IPS DF 4.7 (cell line): ENCODE results near the gene MYOD1.

ENCODE experiments used
- DNase-seq: peaks from one replicate; pipeline ENCODE4 v3.0.0-alpha.2; 2013; ENCODE audit warnings: low spot score; ENCODE audit errors: extremely low read depth

Gene MYOD1

DNA sequence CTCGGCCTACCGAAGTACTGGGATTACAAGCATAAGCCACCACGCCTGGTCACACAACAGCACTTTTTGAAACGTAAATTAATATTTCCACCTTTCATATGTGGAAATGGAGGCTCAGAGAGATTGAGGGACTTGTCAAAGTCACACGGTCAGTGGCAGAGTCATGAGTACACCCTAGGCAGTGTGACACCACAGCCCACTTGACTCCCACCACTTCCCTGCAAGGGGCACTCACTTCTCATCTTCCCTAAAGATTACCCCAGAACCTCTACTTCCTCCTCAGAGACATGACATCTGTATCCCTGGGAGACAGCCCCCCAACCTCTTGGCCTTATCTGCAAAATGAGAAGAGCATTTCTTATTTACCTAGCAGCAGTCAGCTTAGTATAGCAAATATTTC, 16.5 kb upstream of the MYOD1 start:
- no peak for DNase-seq

- DNase-seq: no peak
These were observed 15.4 kb upstream of the MYOD1 start for GRCh38 chr11:17703951-17704350.

GRCh38 chr11:17707830-17708229, 11.5 kb upstream of the MYOD1 start:
- DNase-seq: no peak

- no peak for DNase-seq
These were observed 7.5 kb upstream of the MYOD1 start for GRCh38 chr11:17711836-17712235.

DNA sequence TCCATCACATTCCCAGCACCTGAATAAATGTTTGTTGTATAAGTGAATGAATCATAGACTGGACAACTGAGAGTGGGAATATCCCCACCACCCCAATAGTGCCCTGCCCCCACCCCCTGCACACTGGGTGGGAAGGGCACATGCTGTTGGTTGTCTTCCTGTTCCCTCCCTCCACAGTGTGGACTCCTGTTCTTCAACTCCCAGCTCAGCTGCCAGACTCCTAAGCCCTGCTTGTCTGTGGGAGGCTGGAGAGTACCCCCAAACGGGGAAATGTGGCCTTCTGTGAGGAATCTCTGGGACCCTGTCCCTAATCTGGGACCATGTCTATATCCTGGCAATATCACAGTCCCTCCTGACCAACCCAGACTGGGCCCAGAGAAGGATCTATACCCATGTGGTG, 5.5 kb upstream of the MYOD1 start:
- no peak for DNase-seq

DNA sequence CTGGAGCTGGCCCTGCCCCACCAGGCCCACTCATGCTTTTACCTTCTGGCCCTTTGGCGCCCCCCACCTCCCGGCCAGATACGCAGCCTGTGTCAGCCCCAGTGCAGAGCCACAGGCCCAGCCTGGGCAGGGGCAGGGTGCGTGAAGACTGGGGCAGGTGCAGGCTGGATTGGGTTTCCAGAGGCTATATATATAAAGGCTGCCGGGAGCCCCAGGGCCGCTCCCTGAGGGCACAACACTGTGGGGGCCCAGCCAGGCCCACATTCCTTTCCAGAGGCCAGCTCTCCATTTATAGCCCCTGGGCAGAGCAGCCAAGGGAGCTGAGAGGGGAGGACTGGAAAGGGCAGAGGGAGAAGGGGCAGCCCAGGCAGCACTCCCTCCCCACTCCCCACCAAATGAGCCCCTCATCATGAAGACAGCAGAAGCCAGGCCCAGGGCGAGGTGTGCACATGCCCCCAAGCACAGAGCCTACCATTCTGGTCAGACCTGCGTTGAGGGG, 5.0 kb upstream of the MYOD1 start:
- no peak for DNase-seq

DNA sequence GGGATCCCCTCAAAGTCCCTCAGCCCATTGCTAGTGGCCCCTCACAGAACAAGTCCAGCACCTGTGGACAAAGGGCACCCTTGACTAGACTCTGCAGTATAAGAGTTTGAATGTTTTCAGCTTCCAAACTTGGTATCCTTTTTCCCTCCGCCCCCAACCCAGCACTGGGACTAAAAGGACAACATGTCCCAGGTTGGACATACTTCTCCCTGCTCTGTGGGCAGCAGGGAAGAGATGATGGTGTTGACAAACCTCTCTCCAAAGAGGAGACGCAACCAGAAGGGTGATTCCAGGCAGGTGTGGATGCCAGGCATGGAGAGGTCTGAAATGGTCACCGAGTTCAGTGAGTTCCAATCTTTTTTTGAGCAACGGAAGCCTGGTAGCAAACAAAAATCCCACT, 4.5 kb upstream of the MYOD1 start:
- DNase-seq: no peak

- DNase-seq: no peak
These were observed 2.6 kb upstream of the MYOD1 start for GRCh38 chr11:17716807-17717206.

DNA sequence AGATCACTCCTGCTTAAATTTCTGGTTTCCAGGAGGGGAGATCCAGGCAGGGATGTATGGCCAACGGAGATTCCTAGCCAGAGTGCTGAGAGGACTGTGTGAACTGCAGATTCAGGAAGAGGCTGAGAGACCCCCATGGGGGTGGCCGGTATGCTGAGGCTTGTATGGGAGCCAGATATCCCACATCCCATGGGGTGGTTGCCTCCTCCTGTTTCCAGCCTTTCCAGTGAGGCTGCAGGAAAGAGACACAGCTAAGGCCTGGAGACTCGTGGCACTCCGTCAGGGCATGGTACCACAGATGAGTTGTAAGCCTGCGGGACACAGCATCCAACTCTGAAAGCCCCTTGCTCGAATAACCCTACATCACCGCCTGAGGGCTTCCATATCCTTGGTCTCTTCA, 1.4 kb upstream of the MYOD1 start:
- no peak for DNase-seq

- DNase-seq: no peak
These were observed 835 bp upstream of the MYOD1 start for GRCh38 chr11:17718510-17718962.

GRCh38 chr11:17719938-17720795, 796 bp downstream of the MYOD1 start:
- DNase-seq: no peak

GRCh38 chr11:17720796-17721171, 1.4 kb downstream of the MYOD1 start:
- no peak for DNase-seq

DNA sequence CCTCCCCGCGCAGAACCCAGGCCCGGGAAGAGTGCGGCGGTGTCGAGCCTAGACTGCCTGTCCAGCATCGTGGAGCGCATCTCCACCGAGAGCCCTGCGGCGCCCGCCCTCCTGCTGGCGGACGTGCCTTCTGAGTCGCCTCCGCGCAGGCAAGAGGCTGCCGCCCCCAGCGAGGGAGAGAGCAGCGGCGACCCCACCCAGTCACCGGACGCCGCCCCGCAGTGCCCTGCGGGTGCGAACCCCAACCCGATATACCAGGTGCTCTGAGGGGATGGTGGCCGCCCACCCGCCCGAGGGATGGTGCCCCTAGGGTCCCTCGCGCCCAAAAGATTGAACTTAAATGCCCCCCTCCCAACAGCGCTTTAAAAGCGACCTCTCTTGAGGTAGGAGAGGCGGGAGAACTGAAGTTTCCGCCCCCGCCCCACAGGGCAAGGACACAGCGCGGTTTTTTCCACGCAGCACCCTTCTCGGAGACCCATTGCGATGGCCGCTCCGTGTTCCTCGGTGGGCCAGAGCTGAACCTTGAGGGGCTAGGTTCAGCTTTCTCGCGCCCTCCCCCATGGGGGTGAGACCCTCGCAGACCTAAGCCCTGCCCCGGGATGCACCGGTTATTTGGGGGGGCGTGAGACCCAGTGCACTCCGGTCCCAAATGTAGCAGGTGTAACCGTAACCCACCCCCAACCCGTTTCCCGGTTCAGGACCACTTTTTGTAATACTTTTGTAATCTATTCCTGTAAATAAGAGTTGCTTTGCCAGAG, 2.0 kb downstream of the MYOD1 start:
- DNase-seq: no peak

DNA sequence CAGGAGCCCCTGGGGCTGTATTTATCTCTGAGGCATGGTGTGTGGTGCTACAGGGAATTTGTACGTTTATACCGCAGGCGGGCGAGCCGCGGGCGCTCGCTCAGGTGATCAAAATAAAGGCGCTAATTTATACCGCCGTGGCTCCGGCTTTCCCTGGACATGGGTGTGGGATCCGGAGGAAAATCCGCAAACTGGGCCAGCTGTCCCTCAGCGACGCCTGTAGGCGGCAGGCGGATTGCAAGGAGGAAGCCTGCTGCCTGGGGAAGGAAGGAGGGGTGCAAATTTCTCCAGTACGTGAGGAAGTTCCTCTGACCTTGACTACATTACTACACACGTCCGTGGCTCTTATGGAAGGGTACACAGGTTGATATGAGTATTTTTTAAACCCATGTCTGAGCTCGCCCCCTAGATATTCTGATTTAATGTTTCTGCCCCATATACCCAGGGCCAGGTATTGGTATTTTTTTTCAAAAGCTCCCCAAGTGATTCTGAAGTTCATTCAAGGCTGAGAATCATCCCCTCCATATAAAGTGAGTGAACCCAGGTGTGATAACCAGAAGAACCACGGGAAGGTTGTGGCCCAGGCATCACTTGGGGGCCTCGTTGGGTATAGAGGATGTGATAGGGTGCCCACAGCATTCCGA, 2.8 kb downstream of the MYOD1 start:
- DNase-seq: no peak

DNA sequence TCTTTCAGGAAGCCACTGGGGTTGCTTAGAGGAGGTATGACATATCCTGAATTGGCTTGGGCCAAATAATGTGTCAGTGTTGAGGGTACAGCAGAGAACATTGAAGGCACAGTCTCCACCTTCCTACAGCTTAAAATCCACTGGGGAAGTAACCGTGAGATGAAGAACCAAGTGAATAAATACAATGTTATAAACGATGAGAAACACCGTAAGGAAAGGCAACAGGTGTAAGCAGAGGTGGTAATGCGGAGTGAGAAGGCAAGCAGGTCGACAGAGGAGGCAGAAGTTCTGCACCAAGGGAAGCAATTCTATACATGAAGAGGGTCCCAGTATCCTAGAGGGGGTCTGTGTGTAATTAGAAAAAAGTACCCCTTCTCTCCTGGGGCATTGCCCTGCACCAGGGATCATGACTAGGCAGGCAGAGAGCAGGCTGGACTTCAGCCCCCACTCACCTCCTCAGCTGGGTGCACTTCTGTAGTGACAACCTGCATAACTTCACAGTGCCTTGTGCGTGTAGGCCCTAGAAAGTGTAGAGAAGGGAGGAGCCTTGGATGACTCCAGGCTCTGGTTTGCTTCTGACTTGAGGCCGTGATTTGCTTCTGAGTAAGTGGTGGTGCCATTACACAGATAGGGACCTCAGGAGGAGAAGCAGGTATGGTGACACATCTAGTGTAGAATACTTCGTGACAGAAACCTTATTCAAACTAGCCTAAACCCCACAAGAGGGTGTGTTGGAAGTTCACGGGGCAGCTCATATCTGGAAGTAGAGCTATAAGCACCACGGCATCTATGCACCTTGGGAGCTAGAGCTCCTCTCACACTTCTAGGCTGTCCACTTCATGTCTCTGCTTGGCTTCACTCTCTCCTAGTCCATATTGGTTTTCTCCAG, 4.9 kb downstream of the MYOD1 start:
- DNase-seq: no peak

- DNase-seq: no peak
These were observed 5.8 kb downstream of the MYOD1 start for GRCh38 chr11:17725174-17725573.

- no peak for DNase-seq
These were observed 10.8 kb downstream of the MYOD1 start for GRCh38 chr11:17730137-17730536.

- no peak for DNase-seq
These were observed 11.5 kb downstream of the MYOD1 start for GRCh38 chr11:17730608-17731462.

DNA sequence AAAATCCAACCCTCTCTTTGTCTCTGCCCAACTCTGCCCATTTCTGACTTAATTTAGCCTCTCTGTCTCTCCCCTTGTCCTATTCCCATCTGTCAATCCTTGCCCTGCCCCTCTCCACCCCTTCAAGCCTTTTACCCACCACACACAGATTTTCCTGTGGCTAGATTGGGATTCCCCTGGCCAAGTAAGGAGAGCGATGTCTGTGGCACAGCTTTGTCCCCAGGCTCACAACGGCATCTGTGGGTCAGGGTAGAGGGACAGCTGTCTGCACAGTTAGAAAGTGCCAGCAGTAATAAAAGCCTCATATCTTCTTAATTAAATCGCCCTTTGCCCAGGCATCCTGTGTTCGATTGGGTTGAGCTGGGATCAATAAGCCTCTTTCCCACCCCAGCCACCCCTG, 13.9 kb downstream of the MYOD1 start:
- DNase-seq: no peak

DNA sequence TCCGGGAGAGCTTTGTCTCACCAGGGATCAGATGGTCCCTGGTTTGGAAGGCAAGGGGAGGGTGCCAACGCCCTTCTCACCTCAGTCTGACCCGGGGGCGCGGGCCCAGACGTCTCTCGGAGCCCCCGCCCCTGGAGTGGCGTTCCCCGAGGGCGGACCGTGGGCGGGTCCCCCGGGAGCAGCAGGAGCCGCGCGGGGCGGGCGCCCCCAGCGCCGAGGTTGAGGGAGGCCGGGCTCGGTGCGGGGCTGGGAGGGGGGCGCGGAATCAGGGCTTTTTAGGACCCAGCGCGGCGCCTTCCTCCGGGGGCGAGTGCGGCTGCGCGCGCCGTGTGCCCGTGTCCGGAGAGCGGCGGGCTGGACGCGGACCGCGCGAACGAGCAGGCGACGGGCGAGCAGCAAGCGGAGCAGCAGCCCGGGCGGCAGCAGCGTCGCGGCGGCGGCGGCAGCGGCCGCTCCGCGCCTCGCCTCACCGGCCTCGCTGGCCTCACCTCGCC, 15.1 kb downstream of the MYOD1 start, which contains the start of gene KCNC1:
KCNC1 (plus strand) TSS at position 364 of the 494 bp plus-strand sequence. CDS start 1,222 bp downstream, outside the sequence.
- DNase-seq: no peak
